ENCODE data around the gene BTNL9. TPM values are rescaled to one million over a fixed set of nuclear protein-coding genes. Genes with fewer than 3 reads are reported as not detected.

The BTNL9 gene
- total RNA-seq, 2 experiments from 2014 or later: not detected

DNA sequence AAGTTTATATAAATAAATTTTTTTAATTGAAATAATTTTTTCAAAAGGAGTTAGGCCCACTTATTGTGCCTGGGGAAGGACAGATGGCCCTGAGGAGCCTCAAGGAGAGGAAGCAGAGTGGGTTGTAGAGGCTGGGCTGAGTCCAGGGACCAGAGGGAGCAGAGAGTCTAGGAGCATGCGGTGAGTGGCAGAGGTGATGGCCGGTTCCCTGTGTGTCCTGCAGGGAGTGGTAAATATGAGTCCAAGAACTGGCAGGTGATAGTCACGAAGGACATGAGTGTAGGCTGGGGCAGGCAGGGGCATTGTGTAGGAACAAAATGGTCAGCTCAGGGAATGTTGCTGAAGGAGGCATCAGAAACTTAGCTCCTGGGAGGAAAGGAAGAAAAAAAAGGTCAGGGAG, 8.3 kb upstream of the BTNL9 start:
- CTCF ChIA-PET: no interaction called here
- Mint-ChIP-seq H3K4me1 (ENCODE audit: low read depth) (no peaks in the 10 kb centered on the region), H3K36me3 (ENCODE audit: low read depth) (no peaks in the 10 kb centered on the region), H3K27ac (no peak overlapping the region), H3K4me3 (no peak overlapping the region), H3K27me3 (ENCODE audit: low read depth) (peaks cover 7% of the 10 kb centered on the region), H3K9me3 (ENCODE audit: insufficient read depth) (no peaks in the 10 kb centered on the region)
- ATAC-seq (no peak), DNase-seq (no peak)
- POLR2A ChIA-PET: no interaction called here

DNA sequence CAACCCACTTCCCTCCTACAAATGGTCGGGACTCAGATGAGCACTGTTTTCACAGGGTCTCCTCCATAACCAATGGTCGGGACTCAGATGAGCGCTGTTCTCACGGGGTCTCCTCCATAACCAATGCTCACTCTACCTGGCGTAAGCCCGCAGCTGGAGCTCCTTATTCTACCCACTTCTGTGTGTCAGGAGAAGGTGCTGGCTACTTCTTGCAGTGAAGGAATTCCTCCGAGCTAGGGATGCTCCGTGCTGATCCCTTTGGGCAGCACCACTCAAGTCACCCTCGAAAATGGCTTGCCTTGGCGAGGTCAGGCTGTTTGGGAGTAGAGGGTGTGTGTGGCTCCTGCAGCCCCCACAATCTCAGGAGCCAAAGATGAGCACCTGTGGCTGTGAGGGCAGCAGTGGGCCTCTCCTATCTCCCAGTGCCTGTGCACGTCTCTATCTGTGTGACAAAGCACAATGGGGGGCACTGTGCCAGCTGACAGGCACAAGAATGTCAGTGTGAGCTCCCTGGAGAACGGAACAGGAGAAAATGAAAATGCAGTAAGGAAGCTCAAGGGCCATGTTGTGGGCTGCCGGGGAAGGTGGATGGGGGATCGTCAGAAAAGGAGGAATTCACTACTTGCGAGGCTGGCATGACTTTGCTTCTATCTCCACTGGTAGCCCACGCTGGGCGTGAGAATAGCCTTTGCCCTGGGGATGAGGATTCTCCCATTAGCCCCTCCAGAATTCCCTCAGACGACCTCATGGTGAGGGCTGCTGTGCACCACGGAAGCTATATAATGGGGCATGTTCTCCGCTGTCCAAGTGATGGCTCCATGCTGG, 3.9 kb upstream of the BTNL9 start:
- no peak for ATAC-seq
- H3K9me3 Mint-ChIP-seq (ENCODE audit: insufficient read depth): no peaks in the 10 kb centered on the region
- no peak overlapping the region for H3K27ac Mint-ChIP-seq
- no peak overlapping the region for H3K4me3 Mint-ChIP-seq
- H3K4me1 Mint-ChIP-seq (ENCODE audit: low read depth): no peaks in the 10 kb centered on the region
- no peaks in the 10 kb centered on the region for H3K36me3 Mint-ChIP-seq (ENCODE audit: low read depth)
- H3K27me3 Mint-ChIP-seq (ENCODE audit: low read depth): peaks cover 13% of the 10 kb centered on the region
- POLR2A ChIA-PET: no interaction called here
- no peak for DNase-seq
- CTCF ChIA-PET: no interaction called here

DNA sequence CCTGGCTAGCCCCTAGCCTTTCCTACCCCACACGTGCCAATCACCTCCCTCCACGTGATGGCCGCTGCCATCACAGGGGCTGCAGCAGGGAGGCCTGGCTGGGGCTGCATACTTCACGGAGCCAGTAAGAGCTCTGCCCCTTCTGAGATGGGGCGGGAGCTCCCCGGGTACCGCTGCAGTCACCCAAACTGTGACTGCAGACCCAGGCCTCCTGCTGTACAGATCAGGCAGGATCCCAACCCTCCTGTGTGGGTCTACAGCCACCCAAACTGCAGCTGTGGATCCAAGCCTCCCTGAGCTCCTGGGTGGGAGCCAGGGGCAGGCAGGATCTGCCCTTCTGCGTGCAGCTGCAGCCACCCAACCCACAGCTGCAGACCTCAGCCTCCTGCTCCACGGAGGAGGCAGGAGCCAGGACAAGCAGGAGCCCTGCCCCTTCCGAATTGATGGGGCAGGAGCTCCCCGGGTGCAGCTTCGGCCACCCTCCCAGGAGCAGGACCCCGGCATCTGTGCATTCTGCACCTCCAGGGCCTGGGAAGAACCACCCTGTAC, 3.2 kb upstream of the BTNL9 start:
- no peak overlapping the region for H3K27ac Mint-ChIP-seq
- H3K4me1 Mint-ChIP-seq (ENCODE audit: low read depth): no peaks in the 10 kb centered on the region
- no peak overlapping the region for H3K4me3 Mint-ChIP-seq
- no peak for DNase-seq
- POLR2A ChIA-PET: no interaction called here
- CTCF ChIA-PET: no interaction called here
- no peak for ATAC-seq
- H3K27me3 Mint-ChIP-seq (ENCODE audit: low read depth): peaks cover 12% of the 10 kb centered on the region
- H3K36me3 Mint-ChIP-seq (ENCODE audit: low read depth): no peaks in the 10 kb centered on the region
- H3K9me3 Mint-ChIP-seq (ENCODE audit: insufficient read depth): no peaks in the 10 kb centered on the region

DNA sequence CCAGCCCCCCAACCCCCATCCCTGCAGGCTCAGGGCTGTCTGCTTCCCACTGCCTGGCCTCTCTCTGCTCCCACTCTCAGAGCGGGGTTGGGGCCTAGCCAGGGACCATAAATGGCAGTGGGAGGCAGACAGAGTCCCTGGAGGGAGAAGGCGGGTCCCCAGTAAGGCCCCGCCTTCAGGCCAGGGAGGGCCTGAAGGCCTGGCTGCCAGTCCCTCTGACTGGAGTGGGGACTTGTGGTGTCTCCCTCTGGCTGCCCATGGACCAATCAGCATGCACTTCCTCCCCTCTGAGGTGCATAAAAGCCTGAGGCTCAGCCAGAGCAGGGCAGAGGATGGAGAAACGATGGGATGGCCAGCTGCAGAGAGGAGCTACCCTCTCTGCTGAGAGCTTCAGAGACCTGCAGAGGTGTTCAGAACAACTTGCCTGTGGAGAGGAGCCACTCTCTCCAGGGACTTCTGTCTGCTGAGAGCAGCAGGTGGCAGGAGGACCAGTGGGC, 2.7 kb upstream of the BTNL9 start:
- Mint-ChIP-seq H3K9me3 (ENCODE audit: insufficient read depth) (no peaks in the 10 kb centered on the region), H3K27me3 (ENCODE audit: low read depth) (peaks cover 16% of the 10 kb centered on the region), H3K4me1 (ENCODE audit: low read depth) (no peaks in the 10 kb centered on the region), H3K4me3 (no peak overlapping the region), H3K27ac (no peak overlapping the region), H3K36me3 (ENCODE audit: low read depth) (no peaks in the 10 kb centered on the region)
- DNase-seq: no peak
- ChIA-PET POLR2A (no interaction called here), CTCF (no interaction called here)
- no peak for ATAC-seq

DNA sequence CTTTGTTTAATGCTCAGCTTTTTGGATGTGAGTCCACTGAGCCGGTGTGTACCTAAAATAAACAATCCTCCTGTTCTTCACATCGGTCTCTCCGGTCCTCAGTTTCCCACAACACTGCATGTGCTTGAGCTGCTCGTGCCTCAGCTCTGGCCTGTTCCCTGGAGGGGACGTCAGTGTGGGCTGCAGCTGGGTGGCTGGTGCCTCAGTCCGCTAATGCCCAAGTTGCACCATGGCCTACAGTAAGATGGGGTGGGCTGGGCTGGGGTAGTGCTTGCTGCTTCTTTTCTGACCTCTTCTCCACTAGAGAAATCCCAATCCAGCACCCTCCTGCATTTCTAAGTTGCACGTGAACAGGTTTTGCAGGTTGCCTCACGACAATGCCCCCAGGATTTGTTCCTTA, 595 bp upstream of the BTNL9 start:
- no peak for ATAC-seq
- H3K4me1 Mint-ChIP-seq (ENCODE audit: low read depth): no peaks in the 10 kb centered on the region
- H3K27me3 Mint-ChIP-seq (ENCODE audit: low read depth): peaks cover 19% of the 10 kb centered on the region
- no peaks in the 10 kb centered on the region for H3K9me3 Mint-ChIP-seq (ENCODE audit: insufficient read depth)
- CTCF ChIA-PET: no interaction called here
- POLR2A ChIA-PET: no interaction called here
- H3K27ac Mint-ChIP-seq: no peak overlapping the region
- H3K4me3 Mint-ChIP-seq: no peak overlapping the region
- no peaks in the 10 kb centered on the region for H3K36me3 Mint-ChIP-seq (ENCODE audit: low read depth)
- no peak for DNase-seq

DNA sequence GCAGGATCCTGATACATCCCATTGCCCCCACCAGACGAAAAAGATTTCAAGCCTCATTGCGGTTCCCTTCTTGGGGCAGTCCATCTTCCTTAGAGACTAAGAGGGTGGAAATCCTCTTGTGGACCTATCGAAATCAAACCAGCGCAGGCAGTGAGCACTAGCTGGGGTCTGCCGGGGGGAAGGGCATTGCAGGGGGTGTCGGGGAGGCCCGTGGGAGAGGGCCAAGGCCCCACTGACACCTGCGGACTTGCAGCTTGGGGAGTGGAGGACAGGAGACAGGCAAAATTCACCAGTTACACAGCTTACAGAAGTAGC, 522 bp downstream of the BTNL9 start:
- Mint-ChIP-seq H3K27me3 (ENCODE audit: low read depth) (peaks cover 22% of the 10 kb centered on the region), H3K4me3 (no peak overlapping the region), H3K9me3 (ENCODE audit: insufficient read depth) (no peaks in the 10 kb centered on the region), H3K4me1 (ENCODE audit: low read depth) (no peaks in the 10 kb centered on the region), H3K27ac (no peak overlapping the region), H3K36me3 (ENCODE audit: low read depth) (no peaks in the 10 kb centered on the region)
- ChIA-PET POLR2A (no interaction called here), CTCF (no interaction called here)
- no peak for DNase-seq
- no peak for ATAC-seq

DNA sequence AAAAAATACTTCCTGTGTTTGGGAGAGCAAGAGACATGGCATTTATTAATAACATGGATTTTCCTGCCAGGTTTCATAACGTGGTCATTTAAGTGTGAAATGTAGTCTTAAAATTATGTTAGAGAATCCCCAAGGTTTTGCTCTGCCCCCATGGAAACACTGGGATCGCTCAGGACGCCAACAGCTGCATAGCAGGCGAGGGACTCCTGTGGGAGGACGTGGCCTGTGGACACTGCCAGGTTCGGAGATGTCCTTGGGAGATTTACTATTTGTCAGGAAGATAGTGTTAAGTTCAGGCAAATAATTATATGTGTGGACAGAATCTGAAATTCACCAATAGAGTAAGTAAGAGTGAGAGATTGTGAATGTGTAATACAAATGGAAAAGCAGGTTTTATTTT, 977 bp downstream of the BTNL9 start:
- ChIA-PET POLR2A (no interaction called here), CTCF (no interaction called here)
- Mint-ChIP-seq H3K27ac (no peak overlapping the region), H3K4me3 (no peak overlapping the region), H3K9me3 (ENCODE audit: insufficient read depth) (no peaks in the 10 kb centered on the region), H3K4me1 (ENCODE audit: low read depth) (no peaks in the 10 kb centered on the region), H3K36me3 (ENCODE audit: low read depth) (no peaks in the 10 kb centered on the region), H3K27me3 (ENCODE audit: low read depth) (peaks cover 22% of the 10 kb centered on the region)
- no peak for DNase-seq
- no peak for ATAC-seq

DNA sequence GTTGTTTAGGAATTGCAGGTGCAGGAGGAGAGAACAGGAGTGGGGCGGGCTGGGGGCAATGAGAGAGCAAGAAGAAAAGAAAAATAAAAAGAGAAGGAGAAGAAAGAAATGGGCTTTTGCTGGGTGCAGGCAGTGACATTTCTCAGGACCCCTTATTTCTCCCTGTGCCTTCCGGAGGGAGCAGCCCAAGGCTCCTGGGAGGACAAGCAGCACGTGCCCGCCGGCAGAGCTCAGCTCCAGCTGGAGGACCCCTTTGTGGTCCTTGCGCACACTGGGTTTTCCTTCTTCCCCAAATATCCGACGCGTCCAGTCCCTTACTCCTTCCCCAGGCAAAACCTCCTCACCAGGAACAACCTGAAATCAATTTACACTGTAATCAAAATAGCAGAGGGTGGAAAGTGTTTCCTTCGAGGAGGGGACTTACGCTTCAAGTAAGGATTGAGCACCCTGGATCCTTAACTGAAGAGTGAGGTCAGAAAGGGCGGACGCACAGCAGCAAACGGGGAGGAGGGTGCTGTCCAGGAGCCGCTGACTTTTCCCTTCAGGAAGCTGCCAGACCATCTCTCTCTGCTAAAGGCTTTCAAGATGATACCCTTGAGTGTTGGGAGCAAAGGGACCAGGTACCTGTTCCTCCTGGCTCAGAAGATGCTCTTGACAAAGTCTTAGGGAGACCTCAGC, 2.1 kb downstream of the BTNL9 start:
- CTCF ChIA-PET: no interaction called here
- Mint-ChIP-seq H3K4me1 (ENCODE audit: low read depth) (no peaks in the 10 kb centered on the region), H3K36me3 (ENCODE audit: low read depth) (no peaks in the 10 kb centered on the region), H3K27ac (no peak overlapping the region), H3K27me3 (ENCODE audit: low read depth) (peaks cover 22% of the 10 kb centered on the region), H3K4me3 (no peak overlapping the region), H3K9me3 (ENCODE audit: insufficient read depth) (no peaks in the 10 kb centered on the region)
- no peak for ATAC-seq
- POLR2A ChIA-PET: no interaction called here
- no peak for DNase-seq

DNA sequence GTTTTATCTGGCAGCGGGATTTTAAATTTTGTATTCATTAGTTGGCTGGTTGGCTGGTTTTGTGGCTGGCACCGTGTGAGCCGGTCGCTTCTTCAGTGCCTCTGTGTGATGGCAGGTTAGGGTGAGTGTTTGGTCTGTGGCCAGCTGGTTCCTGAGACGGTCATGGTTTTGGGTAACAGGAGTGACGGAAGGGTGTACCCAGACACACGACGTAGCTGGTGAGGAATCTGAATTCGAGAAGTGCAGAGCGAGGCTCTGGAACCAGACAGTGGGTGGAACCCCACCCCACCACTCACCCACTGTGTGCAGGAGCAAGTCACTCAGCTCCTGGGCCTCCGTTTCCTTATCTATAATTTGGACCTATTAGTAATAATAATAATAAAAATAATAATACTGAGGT, 2.7 kb downstream of the BTNL9 start:
- H3K4me3 Mint-ChIP-seq: no peak overlapping the region
- POLR2A ChIA-PET: no interaction called here

DNA sequence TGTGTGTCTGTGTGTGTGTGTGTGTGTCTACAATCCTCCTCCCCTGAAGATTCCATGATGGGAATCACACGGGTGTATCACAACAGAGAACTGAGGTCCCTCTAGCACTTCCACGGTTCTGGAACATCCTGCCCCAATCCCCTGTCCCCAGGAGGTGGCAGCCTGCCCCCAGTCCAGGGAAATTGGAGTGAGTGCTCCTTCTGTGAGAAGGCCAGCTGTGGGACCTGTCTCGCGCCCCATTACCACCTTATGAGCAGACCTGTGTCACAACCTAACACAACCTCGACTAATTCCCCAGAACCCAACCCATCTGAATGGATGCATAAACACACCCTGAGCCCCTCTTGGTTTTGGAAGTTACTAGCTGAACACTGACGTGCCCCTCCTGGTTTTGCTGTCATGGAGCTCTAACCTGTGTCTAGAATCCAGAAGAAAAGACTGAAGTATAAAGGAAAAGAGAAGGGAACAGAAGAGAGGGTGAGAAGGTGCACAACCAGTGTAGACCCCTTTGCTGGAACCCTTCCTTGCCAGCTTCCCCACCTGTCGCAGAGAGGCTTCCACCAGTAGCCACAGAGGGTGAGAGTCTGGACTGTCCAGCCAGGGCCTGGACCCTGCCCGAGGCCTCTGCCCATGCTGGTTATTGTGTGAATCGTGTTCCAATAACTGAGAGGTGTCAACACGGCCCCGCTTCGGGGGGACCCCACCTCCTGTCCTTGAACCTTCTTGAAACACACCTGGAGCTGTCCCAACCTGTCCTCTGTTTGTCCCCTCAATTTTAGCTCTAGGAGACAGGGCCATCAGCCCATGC, 3.4 kb downstream of the BTNL9 start:
- DNase-seq: peak; percentile 18
- H3K27ac Mint-ChIP-seq: no peak overlapping the region
- ChIA-PET POLR2A (no interaction called here), CTCF (no interaction called here)
- H3K4me3 Mint-ChIP-seq: no peak overlapping the region
- peaks cover 26% of the 10 kb centered on the region for H3K27me3 Mint-ChIP-seq (ENCODE audit: low read depth)
- no peak for ATAC-seq
- no peaks in the 10 kb centered on the region for H3K4me1 Mint-ChIP-seq (ENCODE audit: low read depth)
- no peaks in the 10 kb centered on the region for H3K36me3 Mint-ChIP-seq (ENCODE audit: low read depth)
- H3K9me3 Mint-ChIP-seq (ENCODE audit: insufficient read depth): no peaks in the 10 kb centered on the region

More for the DNA sequence above, 2.7 kb downstream of the BTNL9 start:
- H3K27ac Mint-ChIP-seq: no peak overlapping the region
- peaks cover 24% of the 10 kb centered on the region for H3K27me3 Mint-ChIP-seq (ENCODE audit: low read depth)
- no peaks in the 10 kb centered on the region for H3K36me3 Mint-ChIP-seq (ENCODE audit: low read depth)
- H3K9me3 Mint-ChIP-seq (ENCODE audit: insufficient read depth): no peaks in the 10 kb centered on the region
- CTCF ChIA-PET: no interaction called here
- ATAC-seq (no peak), DNase-seq (no peak)
- no peaks in the 10 kb centered on the region for H3K4me1 Mint-ChIP-seq (ENCODE audit: low read depth)

DNA sequence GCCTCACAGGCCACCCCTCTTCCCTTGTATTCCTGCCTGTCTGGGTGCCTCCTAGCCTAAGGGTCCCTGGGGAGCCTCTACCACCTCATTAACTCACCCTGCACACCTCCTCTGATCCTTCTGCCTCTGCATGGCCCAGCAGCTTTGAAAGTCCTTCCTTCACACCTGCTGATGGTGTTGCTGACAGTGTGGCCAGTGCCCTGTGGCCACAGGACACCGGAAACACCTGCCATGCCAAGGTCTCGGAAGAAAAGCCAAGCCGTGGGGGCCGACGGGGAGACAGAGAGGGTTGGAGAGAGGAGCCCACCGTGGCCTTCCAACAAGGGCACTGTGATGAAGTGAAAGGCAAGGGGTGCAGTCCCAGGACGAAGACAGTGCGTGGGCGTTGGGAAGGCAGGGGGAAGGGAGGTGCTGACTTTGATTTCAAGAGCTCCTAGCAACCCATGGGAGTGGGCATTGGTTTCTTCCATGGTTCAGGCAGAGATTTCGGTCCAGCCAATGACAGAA, 4.1 kb downstream of the BTNL9 start:
- ChIA-PET POLR2A (no interaction called here), CTCF (no interaction called here)
- H3K27ac Mint-ChIP-seq: no peak overlapping the region
- no peak for DNase-seq
- no peaks in the 10 kb centered on the region for H3K9me3 Mint-ChIP-seq (ENCODE audit: insufficient read depth)
- no peaks in the 10 kb centered on the region for H3K4me1 Mint-ChIP-seq (ENCODE audit: low read depth)
- no peak overlapping the region for H3K4me3 Mint-ChIP-seq
- H3K36me3 Mint-ChIP-seq (ENCODE audit: low read depth): no peaks in the 10 kb centered on the region
- H3K27me3 Mint-ChIP-seq (ENCODE audit: low read depth): peaks cover 26% of the 10 kb centered on the region
- ATAC-seq: no peak

Data from activated CD8-positive, alpha-beta T cell treated with anti-CD3 and anti-CD28 coated beads, Interleukin-2, amount 10 ng/mL, durations not matched to agents 7 days and 5 days (primary cell).